Stomach (tissue), 4 donors: ENCODE results near the gene DCP2.

Experiments
- EP300 ChIP-seq: sonication (generic); formaldehyde crosslinking; IDR thresholded peaks from one replicate; pipeline ENCODE4 v1.6.1; 2017; ENCODE audit warnings: antibody characterized with exemption
- TF ChIP-seq, protein P1 (sequence below), 7 experiments: fragments of 450-650 bp in 4 of 7; fragments of 200-600 bp in 3 of 7; sonication (generic) in 3 of 7; IDR thresholded peaks; one replicate each; pipeline ENCODE4 v1.5.1; 2016 to 2019; ENCODE audit warnings: antibody characterized with exemption in 7 of 7, control low read depth in 2 of 7, mild to moderate bottlenecking in 1 of 7

DNA sequence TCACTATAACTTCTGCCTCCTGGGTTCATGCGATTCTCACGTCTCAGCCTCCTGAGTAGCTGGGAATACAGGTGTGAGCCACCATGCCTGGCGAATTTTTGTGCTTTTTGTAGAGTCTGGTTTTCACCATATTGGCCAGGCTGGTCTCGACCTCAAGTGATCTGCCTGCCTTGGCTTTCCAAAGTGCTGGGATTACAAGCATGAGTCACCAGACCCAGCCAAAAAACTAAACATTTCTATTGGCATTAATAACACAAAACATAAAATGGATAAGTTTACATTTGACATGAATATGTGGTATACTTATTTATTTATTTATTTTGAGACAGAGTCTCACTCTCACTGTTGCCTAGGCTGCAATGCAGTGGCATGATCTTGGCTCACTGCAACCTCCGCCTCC is 40.9 kb upstream of the DCP2 start:
- TF ChIP-seq, protein P1, sequence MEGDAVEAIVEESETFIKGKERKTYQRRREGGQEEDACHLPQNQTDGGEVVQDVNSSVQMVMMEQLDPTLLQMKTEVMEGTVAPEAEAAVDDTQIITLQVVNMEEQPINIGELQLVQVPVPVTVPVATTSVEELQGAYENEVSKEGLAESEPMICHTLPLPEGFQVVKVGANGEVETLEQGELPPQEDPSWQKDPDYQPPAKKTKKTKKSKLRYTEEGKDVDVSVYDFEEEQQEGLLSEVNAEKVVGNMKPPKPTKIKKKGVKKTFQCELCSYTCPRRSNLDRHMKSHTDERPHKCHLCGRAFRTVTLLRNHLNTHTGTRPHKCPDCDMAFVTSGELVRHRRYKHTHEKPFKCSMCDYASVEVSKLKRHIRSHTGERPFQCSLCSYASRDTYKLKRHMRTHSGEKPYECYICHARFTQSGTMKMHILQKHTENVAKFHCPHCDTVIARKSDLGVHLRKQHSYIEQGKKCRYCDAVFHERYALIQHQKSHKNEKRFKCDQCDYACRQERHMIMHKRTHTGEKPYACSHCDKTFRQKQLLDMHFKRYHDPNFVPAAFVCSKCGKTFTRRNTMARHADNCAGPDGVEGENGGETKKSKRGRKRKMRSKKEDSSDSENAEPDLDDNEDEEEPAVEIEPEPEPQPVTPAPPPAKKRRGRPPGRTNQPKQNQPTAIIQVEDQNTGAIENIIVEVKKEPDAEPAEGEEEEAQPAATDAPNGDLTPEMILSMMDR (IDR thresholded peaks at IDR 0.05), result no peak
- TF ChIP-seq EP300, result no peak
